GM12801 (cell line): ENCODE measurements around the gene SAMD14.

Experiments
- CTCF ChIP-seq: IDR thresholded peaks from one replicate; pipeline ENCODE4 v1.5.1; 2011; ENCODE audit warnings: control low read depth; ENCODE audit not compliant: insufficient read length; ENCODE audit errors: extremely low read depth

The SAMD14 gene

GRCh38 chr17:50139950-50140885 lies 10.3 kb upstream of the SAMD14 start:
- TF ChIP-seq CTCF: peak; percentile 37

- no peak for TF ChIP-seq CTCF
These were observed 9.3 kb upstream of the SAMD14 start for GRCh38 chr17:50139185-50139783.

- no peak for TF ChIP-seq CTCF
These were observed 7.1 kb upstream of the SAMD14 start for GRCh38 chr17:50137042-50137441.

GRCh38 chr17:50136096-50136687 lies 6.2 kb upstream of the SAMD14 start:
- no peak for TF ChIP-seq CTCF

- TF ChIP-seq CTCF: no peak
These were observed 5.5 kb upstream of the SAMD14 start for GRCh38 chr17:50135316-50136095.

- TF ChIP-seq CTCF: no peak
These were observed 4.5 kb upstream of the SAMD14 start for GRCh38 chr17:50134206-50135110.
